K562 (cell line): ENCODE results near the gene KRT71. TPM values are rescaled to one million over a fixed set of nuclear protein-coding genes. Genes with fewer than 3 reads are reported as not detected.

ENCODE experiments used
- ATAC-seq: fragments of 200-7000 bp; cut with Tn5 transposase; 3 replicates; pipeline ENCODE4 v1.9.1; 2020; ENCODE audit warnings: moderate library complexity
- BruUV-seq: library from RNA; stranded (reverse); fragments of 400-500 nt; replicated peaks from 2 replicates; lab custom pipeline; 2021; lab: Mats Ljungman, UMichigan
- CTCF ChIA-PET: fragments of 300-600 bp; formaldehyde crosslinking; extraction: SDS; loops from one replicate; lab custom pipeline; 2021; ENCODE audit warnings: low intra/inter-chr PET ratio; lab: Yijun Ruan, JAX
- POLR2A ChIA-PET: fragments of 300-600, 350-650 bp; sonication (Branson Sonifier 250); formaldehyde crosslinking; extraction: SDS; loops from one replicate; lab custom pipeline; 2021; ENCODE audit warnings: antibody characterized with exemption, inconsistent platforms; lab: Yijun Ruan, JAX
- DNase-seq, 4 experiments: peaks; one replicate each; pipeline versions ENCODE4 v3.0.0 to v3.0.0-alpha.2; 2011 to 2018; ENCODE audit warnings: low spot score in 3 of 4, mixed read lengths in 3 of 4; ENCODE audit errors: extremely low read depth in 1 of 4
- FAIRE-seq: peaks from 2 replicates; lab custom pipeline; 2011; peaks lifted over from hg19 to GRCh38; lab: Jason Lieb, UNC
- H2AFZ ChIP-seq: 2 replicates; pipeline ENCODE4 v1.6.0; 2011; ENCODE audit warnings: low read depth, low read length, control low read depth, inconsistent platforms
- H3K27ac ChIP-seq: fragments of 200-600 bp; 3 replicates; pipeline ENCODE4 v1.8.0; 2011; ENCODE audit warnings: low read depth, mild to moderate bottlenecking, control low read depth, inconsistent platforms, low read length, moderate library complexity, mixed read lengths; ENCODE audit errors: extremely low read depth
- H3K27me3 ChIP-seq, 2 experiments: fragments of 300-600 bp in 1 of 2; 2 replicates in 1 of 2; 3 replicates in 1 of 2; pipeline versions ENCODE4 v1.6.0 to v1.8.0; 2011; ENCODE audit warnings: inconsistent platforms in 2 of 2, low read length in 2 of 2, mild to moderate bottlenecking in 1 of 2, mixed read lengths in 1 of 2, moderate library complexity in 1 of 2; ENCODE audit not compliant: control insufficient read depth in 2 of 2, insufficient read depth in 2 of 2
- H3K36me3 ChIP-seq: fragments of 300-600 bp; 3 replicates; pipeline ENCODE4 v1.8.0; 2011; ENCODE audit warnings: mild to moderate bottlenecking, low read length, inconsistent platforms; ENCODE audit not compliant: control insufficient read depth, insufficient read depth
- H3K4me1 ChIP-seq, 2 experiments: fragments of 200-600 bp in 1 of 2; replicated peaks in 1 of 2; 2 replicates in 1 of 2; 3 replicates in 1 of 2; pipeline versions ENCODE4 v1.5.1 to v1.8.0; 2011; ENCODE audit warnings: inconsistent platforms in 2 of 2, low read length in 2 of 2, mild to moderate bottlenecking in 1 of 2, mixed read lengths in 1 of 2, moderate library complexity in 1 of 2; ENCODE audit not compliant: control insufficient read depth in 2 of 2, insufficient read depth in 2 of 2
- H3K4me2 ChIP-seq: 2 replicates; pipeline ENCODE4 v1.6.1; 2011; ENCODE audit warnings: low read length, control low read depth, inconsistent platforms, mixed read lengths; ENCODE audit not compliant: insufficient read depth
- H3K4me3 ChIP-seq: fragments of 200-600 bp; sonication (generic), shearing (Covaris generic); 2 replicates; pipeline ENCODE4 v1.5.1; 2016; ENCODE audit warnings: control low read depth, inconsistent platforms
- H3K79me2 ChIP-seq: fragments of 200-600 bp; 3 replicates; pipeline ENCODE4 v1.8.0; 2011; ENCODE audit warnings: low read length, inconsistent platforms; ENCODE audit not compliant: control insufficient read depth, insufficient read depth
- H3K9ac ChIP-seq, 2 experiments: 2 replicates each; pipeline versions ENCODE4 v1.6.0 to v1.6.1; 2011; ENCODE audit warnings: low read depth in 2 of 2, low read length in 2 of 2, control low read depth in 1 of 2, inconsistent platforms in 1 of 2, mild to moderate bottlenecking in 1 of 2, mixed read lengths in 1 of 2; ENCODE audit not compliant: insufficient read depth in 1 of 2
- H3K9me1 ChIP-seq: one replicate; pipeline ENCODE4 v1.6.0; 2011; ENCODE audit warnings: inconsistent platforms, mild to moderate bottlenecking, low read length, moderate library complexity; ENCODE audit not compliant: control insufficient read depth, insufficient read depth
- H3K9me3 ChIP-seq: replicated peaks from 2 replicates; pipeline ENCODE4 v1.5.1; 2011; ENCODE audit warnings: low read depth, low read length, inconsistent platforms; ENCODE audit not compliant: control insufficient read depth, insufficient read depth
- H4K20me1 ChIP-seq: replicated peaks from 2 replicates; pipeline ENCODE4 v1.6.1; 2011; ENCODE audit warnings: low read length, inconsistent platforms, mixed read lengths; ENCODE audit not compliant: control insufficient read depth, insufficient read depth
- FUS ChIP-seq: fragments of 200-400 bp; formaldehyde crosslinking; optimal IDR thresholded peaks from 2 replicates; pipeline ENCODE3; 2017; ENCODE audit warnings: low read depth, low read length
- MYNN ChIP-seq, 2 experiments: sonication (generic); formaldehyde crosslinking in 1 of 2; IDR thresholded peaks; 2 replicates each; pipeline versions ENCODE4 v1.5.0 to v1.6.1; 2016 to 2020; ENCODE audit warnings: antibody characterized with exemption in 1 of 2, missing genetic modification reagents in 1 of 2
- ZFPM2 ChIP-seq: fragments of 250-450 bp; sonication (Bioruptor Pico); IDR thresholded peaks from 2 replicates; pipeline ENCODE4 v1.5.1; 2022; ENCODE audit warnings: mild to moderate bottlenecking
- WGBS: fragments of 100-300 bp; shearing (Covaris generic); methylation state at CpG from one replicate; pipeline ENCODE4 v1.1.6; 2016; ENCODE audit warnings: low coverage, mixed read lengths; ENCODE audit not compliant: insufficient coverage; ENCODE audit errors: missing lambda C conversion rate; 5-methylcytosine and 5-hydroxymethylcytosine counted together
- in situ Hi-C: fragments of 300-500 bp; cut with MboI; formaldehyde crosslinking; loops from 4 replicates; pipeline ENCODE4 v1.15.0; 2018; ENCODE audit warnings: inconsistent platforms, mixed read lengths
- intact Hi-C: fragments of 100-400 bp; cut with micrococcal nuclease; formaldehyde crosslinking; loops from 2 replicates; pipeline ENCODE4 v1.14.2; 2022
- polyA plus RNA-seq, 8 experiments: library from polyadenylated mRNA; depleted of rRNA in 4 of 8; stranded (reverse) in 5 of 8; unstranded in 3 of 8; fragments of >200 nt; fragmentation: Nextera tagmentation in 2 of 8; fragmentation: Illumina TruSeq in 1 of 8; extraction: Ambion mirVana in 2 of 8; extraction: Trizol in 1 of 8; gene quantifications; 2 replicates each; pipeline versions ENCODE4 v1.2.1 to v1.2.3, GENCODE V29; 2011 to 2014; ENCODE audit warnings: inconsistent platforms in 1 of 8, missing spikeins in 1 of 8
- total RNA-seq, 7 experiments: library from RNA; depleted of rRNA in 6 of 7; stranded (reverse); fragments of >200 nt in 6 of 7; fragmentation: Illumina TruSeq in 2 of 7; extraction: Trizol in 2 of 7; gene quantifications; 2 replicates each; pipeline versions ENCODE4 v1.2.1 to v1.2.3, GENCODE V29; 2011 to 2021; ENCODE audit warnings: low replicate concordance in 1 of 7
- TF ChIP-seq, protein P1 (sequence below): sonication (generic); formaldehyde crosslinking; IDR thresholded peaks from 2 replicates; pipeline ENCODE4 v1.4.0; 2020; ENCODE audit warnings: mild to moderate bottlenecking, missing genetic modification reagents

The KRT71 gene
- total and polyA plus RNA-seq, 9 of the 15 experiments (the other 6 are each of a cell fraction or from before 2014, with no cell fraction given) = not detected

DNA sequence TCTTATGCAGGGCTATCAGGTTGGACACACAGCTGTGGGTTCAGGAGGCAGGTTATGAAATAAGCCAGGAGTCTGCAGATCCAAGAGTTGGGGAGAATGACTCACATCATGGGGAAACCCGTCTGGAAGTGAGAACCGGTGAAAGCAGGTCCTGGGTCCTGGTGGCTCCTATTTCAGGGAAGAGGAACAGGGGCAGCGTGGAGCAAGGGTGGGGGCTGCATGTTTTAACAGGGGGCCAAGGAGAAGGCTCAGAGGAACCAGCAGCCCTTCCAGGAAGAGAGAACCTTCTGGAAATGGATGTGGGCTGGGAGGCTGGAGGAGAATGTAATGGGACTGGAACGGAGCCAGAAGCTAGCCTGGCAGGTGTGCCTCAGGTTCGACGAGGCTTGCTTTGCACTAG is 28.5 kb upstream of the KRT71 start (continued):
- TF ChIP-seq, protein P1, sequence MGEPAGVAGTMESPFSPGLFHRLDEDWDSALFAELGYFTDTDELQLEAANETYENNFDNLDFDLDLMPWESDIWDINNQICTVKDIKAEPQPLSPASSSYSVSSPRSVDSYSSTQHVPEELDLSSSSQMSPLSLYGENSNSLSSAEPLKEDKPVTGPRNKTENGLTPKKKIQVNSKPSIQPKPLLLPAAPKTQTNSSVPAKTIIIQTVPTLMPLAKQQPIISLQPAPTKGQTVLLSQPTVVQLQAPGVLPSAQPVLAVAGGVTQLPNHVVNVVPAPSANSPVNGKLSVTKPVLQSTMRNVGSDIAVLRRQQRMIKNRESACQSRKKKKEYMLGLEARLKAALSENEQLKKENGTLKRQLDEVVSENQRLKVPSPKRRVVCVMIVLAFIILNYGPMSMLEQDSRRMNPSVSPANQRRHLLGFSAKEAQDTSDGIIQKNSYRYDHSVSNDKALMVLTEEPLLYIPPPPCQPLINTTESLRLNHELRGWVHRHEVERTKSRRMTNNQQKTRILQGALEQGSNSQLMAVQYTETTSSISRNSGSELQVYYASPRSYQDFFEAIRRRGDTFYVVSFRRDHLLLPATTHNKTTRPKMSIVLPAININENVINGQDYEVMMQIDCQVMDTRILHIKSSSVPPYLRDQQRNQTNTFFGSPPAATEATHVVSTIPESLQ (CRISPR knock-in tag) = no peak
- no peak for TF ChIP-seq MYNN (IDR thresholded peaks at IDR 0.05)
- TF ChIP-seq MYNN (CRISPR knock-in tag; IDR thresholded peaks at IDR 0.05) = no peak
- TF ChIP-seq ZFPM2 (CRISPR knock-in tag) = no peak
- TF ChIP-seq, all 486 proteins: peak for 0

DNA sequence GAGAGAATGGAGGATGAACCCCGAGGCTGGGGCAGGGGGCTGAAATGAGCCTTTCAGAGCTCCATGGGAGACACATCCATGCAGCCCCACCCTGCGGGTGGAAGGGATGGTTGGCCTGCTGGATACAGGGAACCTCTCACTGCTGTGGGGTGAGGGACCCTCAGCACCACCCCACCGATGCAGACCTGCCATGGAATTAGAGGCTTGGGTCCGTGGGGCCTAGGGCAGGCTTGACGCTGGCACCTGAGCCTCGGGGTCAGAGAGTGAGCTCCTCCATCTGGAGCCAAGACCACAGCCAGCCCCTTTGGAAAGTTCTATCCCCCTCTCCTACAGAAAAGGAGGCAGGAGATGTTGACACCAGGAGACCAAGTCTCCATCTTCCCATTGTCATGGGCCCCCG is 28.1 kb upstream of the KRT71 start:
- Histone ChIP-seq H3K27me3 (peaks cover 23 to 43% of the 10 kb centered on the region in 2 experiments), H3K4me3 (no peak overlapping the region), H4K20me1 (peaks cover 5% of the 10 kb centered on the region), H3K27ac (no peak overlapping the region), H3K79me2 (no peaks in the 10 kb centered on the region), H3K9ac (no peak overlapping the region), H3K9me1 (no peaks in the 10 kb centered on the region), H3K4me2 (no peak overlapping the region), H3K4me1 (no peaks in the 10 kb centered on the region), H3K36me3 (no peaks in the 10 kb centered on the region), H2AFZ (no peak overlapping the region), H3K9me3 (no peaks in the 10 kb centered on the region)
- ATAC-seq (no peak), DNase-seq (no peak), FAIRE-seq (no peak)
- 2% methylated on average over 6 of the region's 7 CpGs for WGBS
- in situ Hi-C loops = loop anchor here (5.0 kb wide), 1 partner anchor 286 kb away; no protein-coding TSS in a partner anchor
- ChIA-PET POLR2A (interaction anchor here (0.6 to 0.8 kb wide), 3 partner anchors 10 to 557 kb away, joined by 3 read pairs; no protein-coding TSS in a partner anchor), CTCF (interaction anchor here (4.5 kb wide), 1 partner anchor 298 kb away, joined by 49 read pairs; no protein-coding TSS in a partner anchor)
- intact Hi-C loops = loop anchor here (10.0 kb wide), 3 partner anchors 114 to 426 kb away; no protein-coding TSS in a partner anchor
- no TSS peak for BruUV-seq
- TF ChIP-seq FUS = no peak
